OCI-M2 (cell line): ENCODE results near the gene C1QL1.

Experiments used
- DNase-seq: peaks from one replicate; lab custom pipeline; 2025; ENCODE audit not compliant: unreplicated experiment; lab: John Stamatoyannopoulos, UW

C1QL1 gene

GRCh38 chr17:44989552-44990138 is 21.5 kb upstream of the C1QL1 start:
- no peak for DNase-seq

DNA sequence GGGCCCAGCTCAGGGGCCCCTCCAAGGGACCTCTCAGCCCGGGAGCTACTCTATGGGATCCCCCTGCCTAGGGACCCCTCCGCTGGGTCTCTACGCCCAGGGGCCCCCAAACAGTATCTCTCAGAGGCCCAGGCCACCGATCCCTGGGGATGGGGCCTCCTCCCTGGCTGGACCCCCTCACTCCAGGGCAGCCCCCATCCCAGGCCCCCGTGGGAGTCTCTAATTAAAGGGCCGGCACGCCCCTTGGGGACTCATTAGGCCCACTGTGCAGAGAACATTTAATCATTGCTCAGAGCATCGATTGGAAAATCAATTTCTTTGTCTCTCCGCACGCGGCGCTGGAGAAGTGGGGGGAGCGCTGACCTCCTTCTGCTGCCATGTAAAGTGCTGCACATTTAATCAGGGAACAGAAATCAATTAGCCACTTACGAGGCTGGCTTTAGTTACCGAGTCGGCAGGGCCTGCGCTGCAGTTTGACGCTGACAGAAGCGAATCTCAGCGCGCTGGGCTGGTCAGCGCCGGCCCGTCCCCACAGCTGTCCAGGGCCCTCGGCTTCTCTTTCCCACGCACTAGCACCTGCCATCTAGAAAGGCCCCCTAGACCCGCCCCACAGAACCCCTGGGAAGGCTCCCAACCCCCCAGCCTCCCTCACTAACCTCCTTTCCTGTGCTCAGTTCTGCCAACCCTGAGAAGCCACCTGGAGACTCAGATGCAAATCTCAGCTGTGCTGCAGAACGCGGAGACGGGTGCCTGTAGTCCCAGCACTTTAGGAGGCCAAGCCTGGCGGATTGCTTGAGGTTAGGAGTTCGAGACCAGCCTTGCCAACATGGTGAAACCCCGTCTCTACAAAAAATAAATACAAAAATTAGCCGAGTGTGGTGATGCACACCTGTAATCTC is 20.2 kb upstream of the C1QL1 start:
- no peak for DNase-seq

- no peak for DNase-seq
Measured at GRCh38 chr17:44983563-44983962, 15.5 kb upstream of the C1QL1 start.

- no peak for DNase-seq
Measured at GRCh38 chr17:44982113-44982702, 14.1 kb upstream of the C1QL1 start.

GRCh38 chr17:44981221-44981968 is 13.3 kb upstream of the C1QL1 start:
- no peak for DNase-seq

GRCh38 chr17:44979426-44979995 is 11.4 kb upstream of the C1QL1 start:
- DNase-seq, result no peak

DNA sequence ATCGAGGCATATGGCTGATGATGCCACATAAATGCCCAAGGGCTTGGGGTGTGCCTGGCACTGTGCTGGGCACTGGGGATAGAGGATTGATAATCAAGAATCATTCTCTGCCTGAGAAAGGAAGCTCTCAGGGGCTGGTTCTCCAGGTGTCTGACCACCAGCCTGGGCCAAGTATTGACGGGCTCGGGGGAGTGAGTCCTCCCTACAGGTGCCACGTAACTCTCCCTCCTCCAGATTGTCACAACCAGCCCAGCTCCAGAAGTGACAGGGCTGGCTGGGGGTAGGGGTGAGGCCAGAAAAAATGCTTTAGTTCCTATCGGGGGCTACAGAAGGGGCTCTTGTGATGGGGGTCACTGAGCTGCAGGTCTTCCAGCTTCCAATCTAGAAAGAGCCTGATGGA is 10.7 kb upstream of the C1QL1 start:
- no peak for DNase-seq

DNA sequence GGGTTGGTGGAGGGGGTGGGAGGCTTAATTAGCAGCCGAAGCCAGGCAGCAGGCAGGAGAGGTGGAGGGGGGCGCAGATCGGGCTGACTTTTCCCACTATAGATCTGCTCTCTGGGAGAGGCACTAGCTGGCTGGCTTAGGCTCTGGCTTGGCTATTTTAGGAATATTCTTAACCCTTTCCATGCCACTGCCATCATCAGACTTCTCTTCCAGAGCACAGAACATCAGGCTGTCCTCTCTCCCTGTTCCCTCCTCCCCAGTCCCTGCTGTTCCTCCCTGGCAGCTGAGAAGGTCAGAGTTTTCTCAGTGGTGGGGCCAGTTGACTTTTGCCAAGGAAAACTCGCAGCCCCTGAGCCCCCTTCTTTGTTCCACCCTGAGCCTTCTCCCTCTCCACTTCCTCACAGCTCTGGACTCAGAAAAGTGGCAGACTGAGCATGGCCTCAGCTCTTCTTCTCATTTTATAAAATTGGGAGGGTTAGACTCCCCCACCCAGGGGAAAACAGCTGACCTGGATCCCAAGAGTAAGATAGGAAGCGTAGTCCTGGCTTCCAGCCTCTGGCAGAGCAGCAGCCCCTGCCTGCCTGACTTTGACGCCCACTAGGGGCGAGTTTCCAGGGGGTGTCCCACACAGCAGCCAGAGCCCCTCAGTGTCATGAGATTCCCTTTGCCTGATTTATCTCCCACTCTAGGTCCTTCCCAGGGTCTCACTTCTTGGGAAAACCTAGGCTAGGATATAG is 9.9 kb upstream of the C1QL1 start:
- DNase-seq, result no peak

DNA sequence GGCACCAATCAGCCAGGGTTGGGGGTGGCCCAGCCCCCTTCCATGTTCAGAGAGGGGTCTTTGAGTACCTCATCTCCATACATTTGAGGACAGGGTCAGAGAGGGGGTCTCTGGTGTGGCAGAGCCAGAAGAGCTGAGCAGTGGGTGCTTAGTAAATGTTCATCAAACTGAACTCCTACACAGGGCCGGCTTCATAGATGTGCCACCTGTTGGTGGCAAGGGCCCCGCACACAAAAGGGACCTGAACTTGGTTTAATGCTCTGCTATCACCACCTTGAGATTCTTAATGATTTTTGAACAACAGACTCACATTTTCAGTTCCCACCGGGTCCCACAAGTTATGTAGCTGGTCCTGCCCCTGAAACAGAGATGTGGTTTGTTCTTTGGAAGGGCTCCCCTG is 9.0 kb upstream of the C1QL1 start:
- no peak for DNase-seq

DNA sequence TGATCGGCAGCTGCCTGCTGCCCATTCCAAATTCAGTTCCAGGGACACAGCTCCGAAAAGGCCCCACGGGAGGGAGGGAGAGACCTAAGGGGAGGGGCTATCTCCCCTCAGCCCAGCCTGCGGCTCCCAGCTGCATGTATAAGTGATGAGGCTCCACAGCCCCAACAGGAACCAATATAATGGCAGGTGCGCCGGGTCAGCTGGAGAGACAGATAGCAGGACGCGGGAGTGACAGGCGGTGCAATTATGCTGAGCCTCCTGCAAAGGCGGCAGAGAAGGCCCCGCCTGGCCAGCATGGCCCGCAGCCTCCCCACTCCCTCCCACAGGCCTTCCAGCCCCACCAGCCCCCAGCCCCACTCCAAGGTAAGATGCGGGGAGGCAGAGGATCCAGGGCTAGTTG is 8.1 kb upstream of the C1QL1 start:
- no peak for DNase-seq

- DNase-seq, result no peak
Measured at GRCh38 chr17:44972953-44973352, 4.8 kb upstream of the C1QL1 start.

GRCh38 chr17:44971776-44972483 is 3.8 kb upstream of the C1QL1 start:
- no peak for DNase-seq

DNA sequence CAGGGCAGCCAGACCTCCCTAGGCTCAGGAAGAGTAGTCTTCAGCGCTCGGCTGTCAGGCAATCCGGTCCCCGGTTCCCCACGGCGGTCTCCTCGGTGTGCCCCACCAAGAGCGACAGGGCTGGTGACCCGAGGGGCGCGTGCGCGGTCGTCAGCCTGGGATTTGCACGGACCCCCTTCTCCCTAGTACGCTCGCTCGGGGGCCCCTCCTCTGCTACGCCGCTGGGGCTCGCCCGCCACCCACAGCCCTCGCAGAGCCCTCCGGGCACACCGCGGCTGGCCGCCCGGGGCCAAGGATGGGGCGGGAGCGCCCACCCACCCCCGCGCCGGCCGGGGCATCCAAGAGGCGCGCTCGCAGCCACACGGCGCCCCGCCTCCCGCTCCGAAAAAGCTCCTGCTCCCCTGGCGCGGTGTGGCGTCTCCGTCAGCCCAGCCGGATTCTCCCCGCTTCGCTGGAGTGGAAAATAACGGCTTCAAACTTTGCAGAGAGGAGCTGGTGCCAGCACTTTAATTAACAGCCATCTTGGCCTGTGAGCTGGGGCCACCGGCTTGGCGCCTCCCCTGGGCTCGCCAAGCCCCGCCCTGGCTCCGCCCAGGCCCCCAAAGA is 2.1 kb upstream of the C1QL1 start:
- no peak for DNase-seq

GRCh38 chr17:44969144-44969780 is 1.2 kb upstream of the C1QL1 start:
- DNase-seq, result no peak

DNA sequence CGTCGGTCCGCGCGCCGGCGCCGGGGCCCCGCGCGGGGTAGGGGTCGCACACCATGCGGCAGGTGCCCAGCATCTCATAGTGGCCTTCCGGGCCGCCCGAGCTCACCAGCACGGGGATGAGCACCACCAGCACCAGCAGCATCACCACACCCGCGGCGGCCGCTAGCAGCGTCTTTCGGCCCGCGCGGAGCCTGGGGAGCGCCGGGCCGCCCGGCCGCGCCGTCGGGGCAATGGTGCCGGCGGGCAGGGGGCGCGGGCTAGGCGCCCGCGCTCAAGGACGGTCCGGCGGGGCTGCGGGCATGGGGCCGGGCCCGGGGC is 237 bp downstream of the C1QL1 start:
- no peak for DNase-seq

GRCh38 chr17:44967026-44967906 is 837 bp downstream of the C1QL1 start:
- DNase-seq, result no peak

GRCh38 chr17:44966348-44967025 is 1.6 kb downstream of the C1QL1 start:
- no peak for DNase-seq
